ENCODE data around the gene BEX3. TPM values are rescaled to one million over a fixed set of nuclear protein-coding genes. Genes with fewer than 3 reads are reported as not detected.

BEX3 gene
- total and polyA plus RNA-seq, 7 experiments from 2014 or later: 5.9 to 192 (median 66.0) TPM

- H3K36me3 Mint-ChIP-seq: no peaks in the 10 kb centered on the region
- Histone ChIP-seq H3K9me3 (ENCODE audit: control insufficient read depth in 2 of 3, low read length in 3 of 3) (no peaks in the 10 kb centered on the region), H3K27me3 (ENCODE audit: control insufficient read depth in 2 of 2, insufficient read depth in 2 of 2, low read length in 2 of 2) (no peaks in the 10 kb centered on the region), H3K4me3 (ENCODE audit: low read length) (no peak overlapping the region), H3K36me3 (ENCODE audit: control insufficient read depth in 2 of 3, insufficient read depth in 3 of 3, low read length in 3 of 3) (no peaks in the 10 kb centered on the region), H3K4me1 (ENCODE audit: control insufficient read depth in 2 of 2, insufficient read depth in 2 of 2, low read length in 2 of 2) (no peaks in the 10 kb centered on the region), H3K27ac (ENCODE audit: low read depth, low read length) (no peak overlapping the region)
- H3K4me1 Mint-ChIP-seq: peaks cover 0 to 4% (median 0%) of the 10 kb centered on the region in 7 donors
- no peak overlapping the region for H3K27ac Mint-ChIP-seq
- H3K4me3 Mint-ChIP-seq: no peak overlapping the region
- ChIA-PET POLR2A (interaction anchor here (1.5 kb wide), 1 partner anchor 15 kb away, joined by 3 read pairs; no protein-coding TSS in a partner anchor), CTCF (no interaction called here)
- no peak for DNase-seq
- H3K27me3 Mint-ChIP-seq: peaks cover 5 to 23% (median 15%) of the 10 kb centered on the region in 5 donors
- intact Hi-C loops (cut with micrococcal nuclease): no loop called here
- ATAC-seq: no peak
- peaks cover 0 to 2% (median 0%) of the 10 kb centered on the region in 11 donors for H3K9me3 Mint-ChIP-seq
These were observed 10.0 kb downstream of the BEX3 start for GRCh38 chrX:103386332-103386731.

GRCh38 chrX:103393487-103393886 lies 17.1 kb downstream of the BEX3 start:
- Mint-ChIP-seq H3K4me3 (no peak overlapping the region), H3K27me3 (peaks cover 5 to 24% (median 12%) of the 10 kb centered on the region in 5 donors), H3K9me3 (peaks cover 0 to 3% (median 0%) of the 10 kb centered on the region in 11 donors), H3K27ac (no peak overlapping the region), H3K36me3 (no peaks in the 10 kb centered on the region), H3K4me1 (peaks cover 0 to 4% (median 0%) of the 10 kb centered on the region in 7 donors)
- POLR2A ChIA-PET: interaction anchor here (0.6 kb wide), 1 partner anchor 10 kb away, joined by 5 read pairs; no protein-coding TSS in a partner anchor
- intact Hi-C loops (cut with micrococcal nuclease): no loop called here
- DNase-seq (no peak), ATAC-seq (no peak)
- Histone ChIP-seq H3K27ac (ENCODE audit: low read depth, low read length) (no peak overlapping the region), H3K4me1 (ENCODE audit: control insufficient read depth in 2 of 2, insufficient read depth in 2 of 2, low read length in 2 of 2) (no peaks in the 10 kb centered on the region), H3K27me3 (ENCODE audit: control insufficient read depth in 2 of 2, insufficient read depth in 2 of 2, low read length in 2 of 2) (no peaks in the 10 kb centered on the region), H3K9me3 (ENCODE audit: control insufficient read depth in 2 of 3, low read length in 3 of 3) (no peaks in the 10 kb centered on the region), H3K36me3 (ENCODE audit: control insufficient read depth in 2 of 3, insufficient read depth in 3 of 3, low read length in 3 of 3) (no peaks in the 10 kb centered on the region), H3K4me3 (ENCODE audit: low read length) (no peak overlapping the region)
- CTCF ChIA-PET: no interaction called here

DNA sequence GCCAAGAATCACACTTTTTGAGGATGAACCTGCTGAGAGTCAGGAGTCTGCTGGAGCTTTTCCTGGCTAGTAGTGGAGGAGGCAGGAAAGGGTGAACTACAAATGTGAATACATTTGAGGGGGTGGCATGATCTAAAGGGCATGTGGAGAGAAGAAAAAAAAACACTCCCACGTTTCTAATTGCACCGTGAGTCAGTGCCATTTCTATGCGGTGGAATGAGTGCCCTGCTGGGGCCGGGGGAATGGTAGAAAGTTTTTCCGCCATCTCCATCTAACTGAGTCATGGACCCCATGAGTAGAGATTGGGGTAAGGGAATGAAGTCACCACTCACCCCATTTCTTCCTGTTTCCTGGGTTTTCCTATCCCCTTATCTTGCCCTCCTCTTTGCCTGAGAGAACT lies 19.8 kb downstream of the BEX3 start:
- Histone ChIP-seq H3K9me3 (ENCODE audit: control insufficient read depth in 2 of 3, low read length in 3 of 3) (no peaks in the 10 kb centered on the region), H3K36me3 (ENCODE audit: control insufficient read depth in 2 of 3, insufficient read depth in 3 of 3, low read length in 3 of 3) (no peaks in the 10 kb centered on the region), H3K4me3 (ENCODE audit: low read length) (no peak overlapping the region), H3K27ac (ENCODE audit: low read depth, low read length) (no peak overlapping the region), H3K4me1 (ENCODE audit: control insufficient read depth in 2 of 2, insufficient read depth in 2 of 2, low read length in 2 of 2) (no peaks in the 10 kb centered on the region), H3K27me3 (ENCODE audit: control insufficient read depth in 2 of 2, insufficient read depth in 2 of 2, low read length in 2 of 2) (no peaks in the 10 kb centered on the region)
- H3K27ac Mint-ChIP-seq: no peak overlapping the region
- peaks cover 0 to 11% (median 0%) of the 10 kb centered on the region in 5 donors for H3K27me3 Mint-ChIP-seq
- ChIA-PET CTCF (no interaction called here), POLR2A (no interaction called here)
- peaks cover 0 to 2% (median 0%) of the 10 kb centered on the region in 11 donors for H3K9me3 Mint-ChIP-seq
- intact Hi-C loops (cut with micrococcal nuclease): no loop called here
- no peaks in the 10 kb centered on the region for H3K4me1 Mint-ChIP-seq
- no peak overlapping the region for H3K4me3 Mint-ChIP-seq
- ATAC-seq (no peak), DNase-seq (no peak)
- no peaks in the 10 kb centered on the region for H3K36me3 Mint-ChIP-seq

GRCh38 chrX:103396660-103397059 lies 20.3 kb downstream of the BEX3 start:
- Mint-ChIP-seq H3K4me1 (no peaks in the 10 kb centered on the region), H3K9me3 (no peaks in the 10 kb centered on the region), H3K4me3 (no peak overlapping the region), H3K27ac (no peak overlapping the region), H3K27me3 (peaks cover 0 to 7% (median 0%) of the 10 kb centered on the region in 5 donors), H3K36me3 (no peaks in the 10 kb centered on the region)
- Histone ChIP-seq H3K36me3 (ENCODE audit: control insufficient read depth in 2 of 3, insufficient read depth in 3 of 3, low read length in 3 of 3) (no peaks in the 10 kb centered on the region), H3K4me3 (ENCODE audit: low read length) (no peak overlapping the region), H3K27ac (ENCODE audit: low read depth, low read length) (no peak overlapping the region), H3K4me1 (ENCODE audit: control insufficient read depth in 2 of 2, insufficient read depth in 2 of 2, low read length in 2 of 2) (no peaks in the 10 kb centered on the region), H3K9me3 (ENCODE audit: control insufficient read depth in 2 of 3, low read length in 3 of 3) (no peaks in the 10 kb centered on the region), H3K27me3 (ENCODE audit: control insufficient read depth in 2 of 2, insufficient read depth in 2 of 2, low read length in 2 of 2) (no peaks in the 10 kb centered on the region)
- ChIA-PET CTCF (no interaction called here), POLR2A (no interaction called here)
- intact Hi-C loops (cut with micrococcal nuclease): no loop called here
- ATAC-seq (no peak), DNase-seq (no peak)

DNA sequence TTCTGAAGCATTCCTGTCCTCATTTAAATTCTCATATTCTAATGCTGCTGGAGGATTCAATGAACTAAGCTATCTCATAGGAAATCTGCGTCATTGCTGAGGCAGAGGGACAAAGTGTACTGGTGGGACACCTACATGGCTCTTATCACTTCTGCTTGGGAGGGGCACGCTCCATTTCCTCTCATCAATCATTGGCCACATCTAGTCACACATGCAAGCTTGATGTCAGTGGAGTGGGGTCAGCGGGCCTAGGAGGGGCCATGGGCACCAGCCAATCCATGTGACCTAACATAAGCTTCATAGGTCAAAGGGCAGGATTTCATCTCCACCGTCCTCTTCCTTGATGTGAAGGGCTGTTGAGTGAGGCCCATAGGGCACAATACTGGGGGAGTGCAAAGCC lies 21.4 kb downstream of the BEX3 start:
- Mint-ChIP-seq H3K9me3 (no peaks in the 10 kb centered on the region), H3K36me3 (no peaks in the 10 kb centered on the region), H3K4me1 (no peaks in the 10 kb centered on the region), H3K4me3 (no peak overlapping the region), H3K27ac (no peak overlapping the region), H3K27me3 (peaks cover 0 to 4% (median 0%) of the 10 kb centered on the region in 5 donors)
- ATAC-seq: no peak
- Histone ChIP-seq H3K36me3 (ENCODE audit: control insufficient read depth in 2 of 3, insufficient read depth in 3 of 3, low read length in 3 of 3) (no peaks in the 10 kb centered on the region), H3K4me3 (ENCODE audit: low read length) (no peak overlapping the region), H3K4me1 (ENCODE audit: control insufficient read depth in 2 of 2, insufficient read depth in 2 of 2, low read length in 2 of 2) (no peaks in the 10 kb centered on the region), H3K27me3 (ENCODE audit: control insufficient read depth in 2 of 2, insufficient read depth in 2 of 2, low read length in 2 of 2) (no peaks in the 10 kb centered on the region), H3K27ac (ENCODE audit: low read depth, low read length) (no peak overlapping the region), H3K9me3 (ENCODE audit: control insufficient read depth in 2 of 3, low read length in 3 of 3) (no peaks in the 10 kb centered on the region)
- intact Hi-C loops (cut with micrococcal nuclease): no loop called here
- CTCF ChIA-PET: no interaction called here
- no peak for DNase-seq
- POLR2A ChIA-PET: no interaction called here

- intact Hi-C loops (cut with micrococcal nuclease): no loop called here
- POLR2A ChIA-PET: no interaction called here
- Histone ChIP-seq H3K36me3 (ENCODE audit: control insufficient read depth in 2 of 3, insufficient read depth in 3 of 3, low read length in 3 of 3) (no peaks in the 10 kb centered on the region), H3K27me3 (ENCODE audit: control insufficient read depth in 2 of 2, insufficient read depth in 2 of 2, low read length in 2 of 2) (no peaks in the 10 kb centered on the region), H3K4me1 (ENCODE audit: control insufficient read depth in 2 of 2, insufficient read depth in 2 of 2, low read length in 2 of 2) (no peaks in the 10 kb centered on the region), H3K27ac (ENCODE audit: low read depth, low read length) (no peak overlapping the region), H3K4me3 (ENCODE audit: low read length) (no peak overlapping the region), H3K9me3 (ENCODE audit: control insufficient read depth in 2 of 3, low read length in 3 of 3) (no peaks in the 10 kb centered on the region)
- CTCF ChIA-PET: no interaction called here
- Mint-ChIP-seq H3K36me3 (no peaks in the 10 kb centered on the region), H3K27me3 (peaks cover 0 to 3% (median 0%) of the 10 kb centered on the region in 5 donors), H3K4me3 (no peak overlapping the region), H3K9me3 (no peaks in the 10 kb centered on the region), H3K27ac (no peak overlapping the region), H3K4me1 (no peaks in the 10 kb centered on the region)
- ATAC-seq (peak; percentile 38), DNase-seq (no peak)
These were observed 22.1 kb downstream of the BEX3 start for GRCh38 chrX:103398421-103398864.

GRCh38 chrX:103399744-103400143 lies 23.4 kb downstream of the BEX3 start:
- Histone ChIP-seq H3K27me3 (ENCODE audit: control insufficient read depth in 2 of 2, insufficient read depth in 2 of 2, low read length in 2 of 2) (no peaks in the 10 kb centered on the region), H3K4me1 (ENCODE audit: control insufficient read depth in 2 of 2, insufficient read depth in 2 of 2, low read length in 2 of 2) (no peaks in the 10 kb centered on the region), H3K36me3 (ENCODE audit: control insufficient read depth in 2 of 3, insufficient read depth in 3 of 3, low read length in 3 of 3) (no peaks in the 10 kb centered on the region), H3K9me3 (ENCODE audit: control insufficient read depth in 2 of 3, low read length in 3 of 3) (no peaks in the 10 kb centered on the region), H3K4me3 (ENCODE audit: low read length) (no peak overlapping the region), H3K27ac (ENCODE audit: low read depth, low read length) (no peak overlapping the region)
- intact Hi-C loops (cut with micrococcal nuclease): no loop called here
- Mint-ChIP-seq H3K9me3 (no peaks in the 10 kb centered on the region), H3K27ac (no peak overlapping the region), H3K27me3 (peaks cover 0 to 3% (median 0%) of the 10 kb centered on the region in 5 donors), H3K4me1 (peaks cover 0 to 9% (median 5%) of the 10 kb centered on the region in 7 donors), H3K4me3 (no peak overlapping the region), H3K36me3 (no peaks in the 10 kb centered on the region)
- POLR2A ChIA-PET: no interaction called here
- DNase-seq (no peak), ATAC-seq (no peak)
- CTCF ChIA-PET: no interaction called here
